AG08396 (cell line): Measurements from ENCODE around the gene PDLIM7.
"Not testable (repeated sequence)": the region's sequence is repeated elsewhere in the genome, so short reads cannot be mapped to it uniquely, and the experiment has no call there.

Experiments used
- DNase-seq: peaks from one replicate; pipeline ENCODE4 v3.0.0; 2012; ENCODE audit warnings: low spot score, mixed read lengths

Gene PDLIM7, protein sequence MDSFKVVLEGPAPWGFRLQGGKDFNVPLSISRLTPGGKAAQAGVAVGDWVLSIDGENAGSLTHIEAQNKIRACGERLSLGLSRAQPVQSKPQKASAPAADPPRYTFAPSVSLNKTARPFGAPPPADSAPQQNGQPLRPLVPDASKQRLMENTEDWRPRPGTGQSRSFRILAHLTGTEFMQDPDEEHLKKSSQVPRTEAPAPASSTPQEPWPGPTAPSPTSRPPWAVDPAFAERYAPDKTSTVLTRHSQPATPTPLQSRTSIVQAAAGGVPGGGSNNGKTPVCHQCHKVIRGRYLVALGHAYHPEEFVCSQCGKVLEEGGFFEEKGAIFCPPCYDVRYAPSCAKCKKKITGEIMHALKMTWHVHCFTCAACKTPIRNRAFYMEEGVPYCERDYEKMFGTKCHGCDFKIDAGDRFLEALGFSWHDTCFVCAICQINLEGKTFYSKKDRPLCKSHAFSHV

DNA sequence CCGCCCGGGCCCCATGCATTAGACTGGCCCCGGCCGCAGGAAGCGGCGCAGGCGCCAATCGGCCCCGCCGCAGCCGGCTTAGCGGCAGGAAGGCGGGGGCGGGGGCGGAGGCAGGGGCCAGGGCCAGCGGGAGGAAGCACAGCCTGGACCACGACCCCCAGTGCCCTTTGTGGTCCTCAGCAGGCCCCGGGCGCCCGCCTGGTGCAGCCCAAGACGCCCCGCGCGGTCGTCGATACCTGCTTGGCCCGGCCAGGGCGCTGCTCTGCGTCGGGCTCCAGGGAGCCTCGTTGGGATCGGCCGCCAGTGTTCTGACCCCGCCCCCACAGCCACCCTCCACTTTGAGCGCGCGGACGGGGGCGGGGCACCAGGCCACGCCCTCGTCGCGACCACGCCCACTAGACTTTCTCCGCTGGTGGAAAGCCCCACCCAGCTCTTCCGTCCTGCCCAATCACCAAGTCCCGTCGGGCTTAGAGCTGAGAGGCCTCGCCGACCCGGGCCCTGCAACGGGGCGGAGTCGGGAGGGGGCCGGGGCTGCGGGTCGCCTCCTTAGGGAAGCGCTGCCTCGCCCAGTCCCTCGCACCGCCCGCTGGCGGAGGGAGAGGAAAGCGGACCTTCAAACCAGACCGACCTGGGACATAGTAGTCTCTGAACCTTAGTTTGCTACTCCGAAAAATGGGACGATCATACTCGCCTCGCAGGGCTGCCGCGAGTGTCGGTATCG, at the start of gene PDLIM7:
Gene PDLIM7 (minus strand): TSS at position 313 of the 721 bp plus-strand sequence. CDS start 1,092 bp downstream, outside the sequence.
- DNase-seq, result peak; percentile 98

DNA sequence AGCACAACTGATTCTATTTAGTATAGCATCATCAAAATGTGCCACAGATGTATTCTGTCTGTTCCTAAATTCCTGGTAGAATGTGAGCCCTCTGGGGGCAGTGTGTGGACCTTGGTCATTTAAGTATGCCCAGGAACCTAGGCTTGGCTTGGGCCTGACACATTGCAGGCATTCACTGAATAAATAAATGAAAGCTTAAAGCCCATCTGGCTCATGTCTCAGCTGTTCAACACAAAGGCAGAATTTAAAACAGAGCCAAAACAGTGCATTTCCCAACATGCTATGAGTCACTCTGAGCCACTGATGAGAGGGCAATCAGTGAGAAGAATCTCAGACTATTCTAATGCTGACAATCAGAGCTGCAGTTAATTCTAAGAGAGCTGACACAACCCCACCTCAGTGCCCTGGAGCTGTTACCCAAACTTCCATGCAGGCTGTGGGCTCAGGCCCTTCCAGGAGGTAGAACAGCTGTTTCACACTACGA, 48.9 kb upstream of the PDLIM7 start:
- DNase-seq, result peak; percentile 89

DNA sequence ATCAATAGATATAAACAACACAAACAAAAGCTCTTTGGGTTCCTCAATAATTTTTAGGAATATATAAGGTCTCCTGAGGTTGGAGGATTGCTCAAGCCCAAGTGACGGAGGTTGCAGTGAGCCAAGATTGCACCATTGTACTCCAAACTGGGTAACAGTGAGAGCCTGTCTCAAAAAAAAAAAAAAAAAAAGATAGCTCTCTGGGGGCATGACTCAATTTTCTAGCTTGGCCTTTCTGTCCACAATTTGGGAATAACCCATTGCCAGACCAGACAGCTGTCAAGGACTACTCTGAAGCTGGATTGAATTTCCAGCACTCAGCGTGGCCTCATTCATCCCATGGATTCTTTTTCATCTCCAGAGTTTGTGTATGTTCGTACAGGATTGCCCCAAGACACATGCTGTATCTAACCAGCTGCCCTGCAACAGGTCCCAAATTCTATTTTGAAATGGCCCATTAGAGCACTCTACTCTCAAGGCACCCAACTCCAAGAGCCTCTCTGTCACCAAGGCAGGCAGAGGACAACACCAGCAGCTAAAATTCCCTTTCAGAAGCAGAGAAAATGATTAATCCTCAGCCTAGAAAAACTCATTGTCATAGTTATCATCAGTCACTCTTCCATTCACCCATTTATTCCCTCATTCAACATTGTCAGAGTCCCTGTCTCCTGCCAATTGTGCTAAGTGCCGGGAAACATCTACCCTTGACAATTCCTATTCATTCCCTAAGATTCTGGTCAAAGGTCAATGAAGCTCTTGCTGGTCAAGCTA, 48.3 kb upstream of the PDLIM7 start:
- peak; percentile 53 for DNase-seq

- no peak for DNase-seq
Measured at GRCh38 chr5:177542816-177543465, 45.5 kb upstream of the PDLIM7 start.

DNA sequence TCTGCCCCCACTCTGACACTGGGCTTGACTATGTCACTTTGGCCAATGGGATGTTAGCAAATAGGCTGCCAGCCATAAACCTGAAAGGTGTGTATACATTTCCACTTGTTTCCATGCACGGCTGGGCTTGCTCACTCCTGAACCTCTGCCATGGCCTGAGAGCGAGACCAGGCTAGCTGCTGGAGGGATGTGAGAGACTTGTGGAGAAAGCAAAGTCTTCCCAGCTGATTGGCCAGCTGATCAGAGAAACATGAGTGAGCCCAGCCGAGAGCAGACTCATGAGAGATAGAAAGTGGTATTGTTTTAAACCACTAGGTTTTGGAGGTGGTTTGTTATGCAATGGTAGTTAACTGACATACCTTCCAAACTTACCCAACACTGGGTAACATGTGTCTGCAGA, 43.0 kb upstream of the PDLIM7 start:
- DNase-seq, result no peak

- peak; percentile 70 for DNase-seq
Measured at GRCh38 chr5:177539411-177539810, 42.0 kb upstream of the PDLIM7 start.

- DNase-seq, result no peak
Measured at GRCh38 chr5:177538876-177539275, 41.5 kb upstream of the PDLIM7 start.

DNA sequence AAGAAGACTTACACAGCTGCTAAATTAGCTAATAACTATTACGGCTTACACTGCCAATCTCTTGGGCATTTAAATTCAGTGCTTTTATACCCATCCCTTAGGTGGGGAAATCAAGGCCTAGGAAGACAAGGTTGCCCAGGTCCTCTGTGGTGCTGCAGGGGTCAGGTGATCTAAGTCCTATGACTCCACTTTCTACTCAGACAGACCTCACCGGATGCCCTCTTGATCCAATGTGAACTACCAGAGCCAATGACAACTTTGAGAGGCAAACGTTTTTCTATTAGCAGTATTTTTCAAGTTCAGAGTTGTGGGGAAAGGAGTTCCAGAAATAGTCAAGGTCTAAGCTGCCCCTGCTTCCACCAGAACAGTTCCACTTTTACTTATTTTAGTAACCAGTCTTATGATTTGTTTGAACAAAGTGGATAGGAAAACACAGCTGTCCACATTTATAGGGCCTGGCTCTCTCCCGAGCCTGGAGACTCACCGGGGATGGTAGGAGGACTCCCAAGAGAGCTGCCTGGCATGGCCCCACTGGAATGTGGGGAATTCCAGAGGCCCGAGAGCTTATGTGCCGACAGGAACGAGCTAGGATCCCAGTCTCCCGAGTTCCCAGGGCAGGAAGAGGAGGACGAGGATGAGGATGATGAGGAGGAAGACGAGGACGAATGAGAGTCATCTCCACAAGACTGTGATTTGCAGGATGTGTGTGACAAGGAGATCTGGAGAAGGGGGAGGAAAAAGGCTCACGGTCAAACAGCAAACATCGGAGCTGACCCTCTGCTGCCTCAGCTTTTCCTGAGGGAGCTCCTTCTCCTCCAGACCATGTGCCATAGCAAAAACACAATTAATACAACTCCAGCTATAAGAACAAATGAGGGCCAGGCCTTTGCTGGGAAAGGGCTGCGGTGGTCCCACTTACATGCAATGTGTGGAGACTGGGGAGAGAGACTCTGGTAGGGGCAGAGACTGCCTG, 40.3 kb upstream of the PDLIM7 start:
- DNase-seq, result peak; percentile 84

- DNase-seq, result no peak
Measured at GRCh38 chr5:177536386-177536785, 39.0 kb upstream of the PDLIM7 start.

DNA sequence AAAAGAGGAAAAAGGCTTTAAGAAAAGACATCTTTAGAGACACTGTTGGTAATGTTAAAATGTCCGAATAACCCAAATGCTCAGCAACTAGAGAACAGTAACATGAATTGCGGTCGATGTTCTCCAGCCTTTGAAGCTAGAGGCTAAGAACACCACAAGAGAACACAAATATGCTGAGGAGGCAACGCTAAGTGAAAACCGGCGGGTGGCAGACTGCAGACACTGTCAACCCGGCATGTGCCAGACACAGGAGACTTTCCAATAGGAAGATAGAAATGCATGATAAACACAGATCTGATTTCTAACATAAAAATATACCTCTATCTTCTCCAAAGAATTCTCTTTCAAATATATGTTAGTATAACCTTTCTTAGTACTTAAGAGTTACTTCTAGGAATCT, 37.7 kb upstream of the PDLIM7 start:
- DNase-seq, result no peak

GRCh38 chr5:177534433-177534832, 37.0 kb upstream of the PDLIM7 start:
- not testable (repeated sequence) for DNase-seq

DNA sequence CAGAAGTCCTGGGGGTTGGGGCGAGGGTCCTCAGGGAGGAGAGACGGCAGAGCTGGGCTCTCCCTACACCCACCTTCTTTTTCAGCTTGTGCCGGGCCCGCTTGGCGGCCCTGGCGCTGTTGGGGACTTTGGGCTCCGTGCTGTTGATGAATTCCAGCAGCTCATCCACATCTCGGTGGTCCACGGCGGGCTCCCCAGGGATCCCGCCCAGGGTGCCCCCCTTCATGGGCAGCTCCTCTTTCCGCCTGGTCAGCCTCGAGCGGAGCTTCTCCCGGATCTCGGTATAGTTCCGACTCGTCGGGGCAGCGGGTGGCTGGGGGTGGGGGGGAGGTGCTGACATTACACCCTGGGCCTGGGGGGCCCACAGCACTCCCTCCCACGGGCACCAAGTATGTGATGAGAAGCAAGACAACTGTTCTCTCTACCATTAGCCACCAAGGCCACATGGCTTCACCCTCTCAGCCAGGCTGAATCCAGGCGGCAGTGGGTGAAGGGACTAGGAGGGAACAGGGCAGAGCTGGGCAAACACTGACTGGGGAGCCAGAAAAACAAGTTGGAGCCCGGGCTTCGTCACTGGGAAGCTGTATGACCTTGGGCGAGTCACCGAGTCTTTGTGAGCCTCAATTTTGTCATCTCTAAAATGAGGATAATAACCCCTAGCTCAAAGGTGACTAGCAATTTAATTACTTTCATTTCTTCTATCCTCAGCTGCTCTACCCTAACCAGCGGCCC, 34.0 kb upstream of the PDLIM7 start:
- DNase-seq, result no peak

DNA sequence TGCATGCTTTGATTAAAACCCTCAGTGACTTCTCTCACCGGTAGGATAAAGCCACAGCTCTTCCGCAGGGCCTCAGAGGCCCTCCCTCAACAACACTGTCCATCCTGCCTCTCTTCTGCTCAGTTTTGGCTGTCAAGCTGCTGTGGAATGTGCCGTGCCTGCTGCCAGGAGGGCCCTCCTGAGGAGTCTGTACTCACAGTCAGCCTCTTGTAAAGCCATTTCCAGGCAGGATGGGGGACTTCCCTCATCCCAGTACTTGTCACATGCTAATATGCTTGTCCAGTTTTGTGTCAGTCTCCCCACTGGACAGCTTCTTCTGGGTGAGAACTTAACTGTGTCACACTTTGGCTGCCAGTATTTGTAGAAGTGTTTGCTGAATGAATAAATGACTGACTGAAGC, 33.2 kb upstream of the PDLIM7 start:
- no peak for DNase-seq

DNA sequence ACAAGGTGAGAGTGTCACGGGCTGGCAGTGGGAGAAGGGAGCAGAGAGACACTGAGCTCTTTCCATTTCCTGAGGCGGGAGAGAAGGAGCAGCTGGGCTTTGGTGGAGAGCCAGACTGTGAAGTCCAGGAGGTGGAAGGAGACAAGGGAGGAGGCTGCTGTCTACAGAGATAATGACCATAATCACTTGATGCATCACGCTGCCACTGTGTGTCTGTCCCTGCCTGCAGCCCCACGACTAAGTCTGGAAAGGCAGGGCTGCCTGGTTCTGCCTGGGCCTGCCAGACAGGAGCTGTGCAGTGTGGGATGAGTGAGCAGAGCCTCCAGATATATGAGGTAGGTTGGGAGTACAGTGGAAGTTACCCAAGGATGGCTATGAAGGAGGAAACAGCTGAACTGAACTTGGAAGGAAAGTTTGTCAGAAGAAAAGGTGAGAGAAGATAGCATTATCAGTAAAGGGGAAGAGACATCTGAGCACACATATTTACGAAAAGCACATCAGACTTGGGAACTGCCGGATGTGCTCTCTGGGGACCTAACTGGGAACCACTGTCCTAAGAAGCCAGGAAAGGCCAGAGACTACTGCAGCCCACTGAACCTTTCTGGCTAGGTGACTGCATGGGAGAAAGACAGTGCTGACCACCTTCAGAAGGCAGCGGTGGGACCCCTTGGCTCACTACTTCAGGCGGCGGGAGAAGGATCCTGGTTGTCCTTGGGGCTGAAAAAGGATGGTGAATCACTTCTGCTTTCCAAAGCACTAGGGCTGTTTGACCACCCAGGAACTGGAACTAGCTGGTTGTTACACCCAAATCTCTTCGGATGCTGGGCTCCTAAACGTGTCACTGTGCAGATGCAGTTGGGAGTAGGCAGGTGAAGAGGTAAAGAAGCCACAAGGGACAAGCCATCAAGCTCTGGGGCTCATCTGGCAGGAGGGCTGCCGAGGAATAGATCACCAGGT, 32.1 kb upstream of the PDLIM7 start:
- DNase-seq, result no peak

DNA sequence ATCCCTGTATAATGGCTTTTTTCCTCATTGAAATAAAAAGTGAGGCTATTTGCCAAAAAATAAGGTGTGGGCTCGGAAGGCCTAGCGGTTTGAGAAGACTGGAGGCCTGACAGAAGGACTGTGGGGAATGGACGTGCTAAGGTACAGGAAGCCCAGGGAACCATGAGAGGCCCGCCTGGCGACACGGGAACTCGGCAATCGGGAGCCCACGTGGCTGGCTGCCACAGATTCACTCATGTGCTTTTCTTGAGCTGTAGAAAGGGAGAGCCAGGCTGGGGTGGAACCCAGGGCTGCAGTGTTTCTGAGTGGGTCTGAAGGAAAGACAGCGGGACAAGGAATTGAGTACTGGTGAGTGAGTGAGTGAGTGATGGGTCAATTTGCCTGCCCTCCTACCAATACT, 31.2 kb upstream of the PDLIM7 start:
- DNase-seq, result no peak

- DNase-seq, result no peak
Measured at GRCh38 chr5:177527595-177527994, 30.2 kb upstream of the PDLIM7 start.

DNA sequence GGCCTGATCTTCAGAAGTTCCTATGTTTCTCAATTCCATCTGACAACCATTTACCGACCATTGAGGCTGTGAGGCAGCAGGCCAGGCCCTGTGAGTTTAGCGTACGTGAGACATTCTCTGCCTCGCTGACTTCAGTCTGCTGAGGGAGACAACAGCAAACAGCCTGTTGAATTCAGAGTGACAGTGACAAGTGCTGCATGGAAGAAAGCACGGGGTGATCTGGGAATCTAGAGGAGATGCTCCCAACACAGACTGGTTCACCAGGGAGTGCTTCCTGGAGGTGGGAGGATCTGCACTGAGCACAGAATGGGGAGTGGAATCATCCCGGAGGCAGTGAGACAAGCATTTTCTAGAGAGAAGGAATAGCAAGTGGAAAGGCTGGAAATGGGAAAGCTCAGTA, 29.4 kb upstream of the PDLIM7 start:
- DNase-seq, result no peak

DNA sequence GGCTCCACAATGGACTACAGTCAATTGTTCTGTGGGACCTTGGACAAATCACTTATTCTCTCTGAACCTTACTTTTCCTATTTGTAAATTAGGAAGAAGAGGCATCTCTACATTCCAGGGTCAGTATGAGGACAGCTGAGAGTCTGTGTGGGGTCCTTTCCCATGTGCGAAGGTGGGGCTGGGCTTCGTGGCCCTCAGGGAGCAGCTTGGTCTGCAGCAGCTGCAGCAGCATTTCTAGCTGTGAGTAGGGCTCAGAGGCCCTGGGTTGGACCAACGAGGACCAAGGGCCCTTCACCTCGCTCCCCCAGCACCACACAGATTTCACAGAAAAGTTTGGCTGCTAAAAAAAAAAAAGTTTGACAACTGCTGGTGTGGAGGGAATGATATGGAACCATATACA, 28.8 kb upstream of the PDLIM7 start:
- no peak for DNase-seq
